Measurements from ENCODE around the gene SOX10.

Gene SOX10

DNA sequence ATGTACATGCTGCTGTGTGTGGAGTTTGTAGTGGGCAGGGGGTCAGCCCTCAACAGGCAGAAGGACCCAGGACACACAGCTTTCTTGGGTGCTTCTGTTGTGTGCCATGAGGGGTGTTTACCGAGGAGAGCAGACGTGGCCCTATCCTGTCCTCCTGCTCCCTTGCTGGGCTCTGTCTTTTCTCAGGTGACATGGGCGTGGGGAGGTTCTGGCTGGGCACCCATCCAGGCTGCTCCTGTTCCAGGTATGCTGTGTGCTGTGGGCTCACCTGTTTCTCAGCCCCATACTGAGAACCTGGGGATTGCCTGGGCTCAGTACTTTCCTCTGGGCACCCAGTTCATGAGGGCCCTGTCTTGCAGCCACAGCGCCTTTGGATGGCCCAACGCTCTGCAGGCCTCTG lies 55.0 kb downstream of the SOX10 start:
- no peak for DNase-seq

DNA sequence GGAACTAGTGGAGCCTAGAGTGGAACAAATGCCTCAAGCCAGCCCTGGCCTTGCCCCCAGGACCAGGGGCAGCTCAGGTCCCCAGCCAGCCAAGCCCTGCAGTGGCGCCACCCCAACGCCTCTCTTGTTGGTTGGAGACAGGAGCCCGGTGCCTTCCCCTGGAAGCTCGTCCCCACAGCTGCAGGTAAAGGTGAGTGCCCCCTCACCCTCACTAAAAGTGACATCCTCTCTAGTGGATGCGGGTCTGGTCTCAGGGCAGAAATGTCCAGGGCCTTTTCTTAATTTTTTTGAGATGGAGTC lies 56.8 kb downstream of the SOX10 start:
- DNase-seq: no peak

DNA sequence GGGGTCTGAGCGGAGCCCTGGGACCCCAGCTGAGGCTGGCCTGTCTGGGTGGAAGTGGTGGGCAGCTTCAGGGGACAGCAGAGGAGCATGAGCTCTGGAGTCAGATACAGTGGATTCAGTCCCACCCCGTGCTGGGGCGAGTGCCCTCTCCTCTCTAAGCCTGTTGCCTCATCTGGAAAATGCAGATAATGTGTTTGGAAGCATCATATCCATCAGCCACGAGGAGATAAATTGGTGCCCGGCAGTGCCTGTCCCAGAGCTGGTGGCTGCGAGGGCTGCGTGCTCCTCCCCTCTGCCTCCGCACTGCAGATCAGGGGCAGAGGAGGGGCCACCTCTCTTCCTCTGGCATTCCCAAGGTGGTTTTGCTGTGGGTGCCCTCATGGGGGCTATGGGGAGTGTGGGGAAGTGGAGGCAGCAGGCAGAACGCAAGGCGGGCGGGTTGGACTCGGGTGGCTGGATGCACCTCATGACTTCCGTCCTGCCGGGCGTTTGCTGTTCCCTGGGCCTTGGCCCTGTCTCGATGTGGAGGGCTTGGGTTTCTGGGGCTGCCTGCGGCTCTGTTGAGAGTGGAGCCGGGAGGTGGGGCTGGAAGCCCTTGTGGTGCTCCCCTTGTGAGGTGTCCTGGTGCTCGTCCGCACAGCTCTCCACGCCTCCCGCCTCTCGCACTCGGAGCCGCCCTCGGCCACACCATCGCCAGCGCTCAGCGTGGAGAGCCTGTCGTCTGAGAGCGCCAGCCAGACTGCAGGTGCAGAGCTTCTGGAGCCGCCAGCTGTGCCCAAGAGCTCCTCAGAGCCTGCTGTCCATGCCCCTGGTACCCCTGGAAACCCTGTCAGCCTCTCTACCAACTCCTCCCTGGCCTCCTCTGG lies 57.4 kb downstream of the SOX10 start:
- no peak for DNase-seq

DNA sequence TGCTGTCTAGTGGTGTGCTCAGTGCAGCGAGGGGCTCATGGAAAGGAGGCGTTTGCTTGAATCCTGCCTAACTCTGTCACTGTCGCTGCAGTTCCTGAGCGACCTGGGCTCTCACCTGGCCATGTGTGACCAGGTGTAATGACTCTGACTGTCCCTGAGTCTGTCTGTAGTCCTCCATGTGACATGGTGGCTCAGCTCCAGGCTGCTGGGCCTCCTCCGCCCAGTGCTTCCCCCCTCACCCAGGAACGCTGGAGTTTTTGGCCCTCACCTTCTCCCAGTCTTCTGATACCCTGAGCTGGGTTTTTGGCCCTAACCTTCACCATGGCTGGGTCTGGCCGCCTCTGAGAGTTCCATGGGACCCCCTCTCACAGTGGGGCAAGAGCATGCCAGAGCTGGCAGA lies 58.0 kb downstream of the SOX10 start:
- DNase-seq: no peak

DNA sequence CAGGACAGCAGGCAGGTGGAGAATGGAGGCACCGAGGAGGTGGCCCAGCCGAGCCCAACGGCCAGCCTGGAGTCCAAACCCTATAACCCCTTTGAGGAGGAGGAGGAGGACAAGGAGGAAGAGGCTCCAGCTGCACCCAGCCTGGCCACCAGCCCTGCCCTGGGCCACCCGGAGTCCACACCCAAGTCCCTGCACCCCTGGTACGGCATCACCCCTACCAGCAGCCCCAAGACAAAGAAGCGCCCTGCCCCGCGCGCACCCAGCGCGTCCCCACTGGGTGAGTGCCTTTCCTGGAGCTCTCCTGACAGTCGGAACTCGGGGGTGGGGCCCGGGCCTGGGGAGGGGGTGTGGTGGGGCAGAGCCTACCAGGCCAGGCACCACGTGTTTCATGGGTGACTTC lies 58.6 kb downstream of the SOX10 start:
- no peak for DNase-seq

DNA sequence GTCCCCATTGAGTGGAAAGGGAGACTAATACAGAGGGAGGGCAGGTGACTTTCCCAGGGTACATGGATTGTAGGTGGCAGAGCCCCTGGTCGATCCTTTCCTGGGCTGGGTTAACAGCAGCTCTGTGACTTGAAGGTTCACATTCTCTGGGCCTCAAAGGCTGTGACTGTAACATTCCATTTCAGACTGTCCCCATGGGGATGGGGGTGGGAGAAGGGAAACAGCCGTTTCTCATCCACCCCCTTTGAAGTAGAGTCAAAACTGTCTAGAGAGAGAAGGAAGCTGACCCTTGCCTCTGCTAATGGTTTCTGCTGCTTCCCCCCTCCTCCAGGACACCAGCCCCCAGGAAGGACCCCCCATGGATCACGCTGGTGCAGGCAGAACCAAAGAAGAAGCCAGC lies 59.0 kb downstream of the SOX10 start:
- DNase-seq: no peak

DNA sequence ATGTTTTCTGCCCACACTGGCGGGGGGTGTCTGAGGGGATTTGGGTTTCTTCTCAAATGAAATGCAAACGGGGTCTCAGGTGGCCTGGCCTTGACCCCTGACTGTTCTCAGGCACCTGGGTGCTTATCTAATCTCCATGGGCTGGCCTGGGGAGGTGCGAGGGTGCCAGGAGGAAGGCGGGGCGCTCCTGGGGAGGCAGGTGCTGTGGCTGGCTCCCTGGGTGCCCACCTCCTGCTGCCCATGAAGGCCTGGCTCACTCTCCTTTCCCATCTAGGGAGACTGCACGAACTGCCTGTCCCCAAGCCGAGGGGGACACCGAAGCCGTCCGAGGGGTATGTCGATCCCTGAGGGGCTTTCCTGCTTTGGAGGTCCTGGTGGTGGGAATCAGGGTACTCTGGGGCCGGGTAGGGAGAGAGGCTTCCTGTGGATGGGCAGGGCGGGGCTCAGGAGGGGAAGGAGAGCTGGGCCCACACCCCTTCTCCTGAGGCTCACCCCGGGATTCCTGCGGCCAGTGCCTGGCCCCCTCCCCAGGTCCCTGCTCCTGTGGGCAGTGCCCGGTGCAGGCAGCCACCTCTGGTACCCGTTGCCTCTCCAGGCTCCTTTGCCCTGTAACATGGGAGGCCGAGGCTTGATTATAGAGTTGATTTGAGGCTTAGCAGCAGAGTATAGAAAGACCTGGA lies 59.8 kb downstream of the SOX10 start:
- no peak for DNase-seq

DNA sequence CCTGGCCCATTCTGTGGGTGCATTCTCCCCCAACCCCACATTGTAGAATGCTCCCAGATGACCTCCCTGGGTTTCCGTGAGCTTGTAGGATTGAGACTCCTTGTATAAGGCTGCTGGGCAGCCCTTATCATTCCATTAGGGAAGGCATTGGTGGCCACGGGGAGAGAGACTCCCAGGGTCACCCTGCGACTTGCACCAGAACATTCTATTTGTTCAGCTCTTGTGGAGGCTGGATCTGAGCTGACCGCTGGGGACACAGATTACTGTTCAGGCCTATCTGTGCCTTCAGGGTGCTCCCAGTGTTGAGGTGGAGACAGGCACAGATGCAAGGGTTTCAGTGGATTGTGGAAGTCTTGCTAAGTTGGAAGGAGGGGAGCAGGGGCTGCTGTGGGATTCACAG lies 60.4 kb downstream of the SOX10 start:
- no peak for DNase-seq

Data from left hindlimb (tissue), 1 donor.